Smooth muscle cell (in vitro differentiated cells): ENCODE results near the gene POU6F1. TPM values are rescaled to one million over a fixed set of nuclear protein-coding genes. Genes with fewer than 3 reads are reported as not detected.

ENCODE experiments used
- DNase-seq: peaks from one replicate; lab custom pipeline; 2025; ENCODE audit not compliant: unreplicated experiment; lab: John Stamatoyannopoulos, UW
- H2AFZ ChIP-seq: fragments of 200-600 bp; sonication (generic); 2 replicates; pipeline ENCODE4 v1.6.0; 2016; ENCODE audit warnings: antibody characterized with exemption, low read depth, mild to moderate bottlenecking
- H3F3A ChIP-seq: fragments of 200-600 bp; sonication (generic); 2 replicates; pipeline ENCODE4 v1.6.0; 2017; ENCODE audit warnings: antibody characterized with exemption, low read depth
- H3K27ac ChIP-seq: fragments of 200-600 bp; sonication (generic); 2 replicates; pipeline ENCODE4 v1.5.1; 2016; ENCODE audit warnings: low read depth, mild to moderate bottlenecking
- H3K27me3 ChIP-seq: fragments of 200-600 bp; sonication (generic); 2 replicates; pipeline ENCODE4 v1.6.1; 2016; ENCODE audit warnings: low read depth, mild to moderate bottlenecking
- H3K36me3 ChIP-seq: fragments of 200-600 bp; sonication (generic); 2 replicates; pipeline ENCODE4 v1.5.1; 2016; ENCODE audit warnings: low read depth
- H3K4me1 ChIP-seq: fragments of 200-600 bp; sonication (generic); 2 replicates; pipeline ENCODE4 v1.5.1; 2016; ENCODE audit warnings: low read depth
- H3K4me2 ChIP-seq: fragments of 200-600 bp; sonication (generic); 2 replicates; pipeline ENCODE4 v1.6.0; 2016; ENCODE audit warnings: mild to moderate bottlenecking
- H3K4me3 ChIP-seq: fragments of 200-600 bp; sonication (generic); 2 replicates; pipeline ENCODE4 v1.5.1; 2016; ENCODE audit warnings: mild to moderate bottlenecking
- H3K79me2 ChIP-seq: fragments of 200-600 bp; sonication (generic); 2 replicates; pipeline ENCODE4 v1.6.0; 2016; ENCODE audit warnings: low read depth, mild to moderate bottlenecking
- H3K9ac ChIP-seq: fragments of 200-600 bp; sonication (generic); 2 replicates; pipeline ENCODE4 v1.6.0; 2016; ENCODE audit warnings: low read depth
- H3K9me3 ChIP-seq: fragments of 200-600 bp; sonication (generic); replicated peaks from 2 replicates; pipeline ENCODE4 v1.5.1; 2016; ENCODE audit warnings: low read depth
- H4K20me1 ChIP-seq: fragments of 200-600 bp; sonication (generic); 2 replicates; pipeline ENCODE4 v1.6.0; 2016; ENCODE audit warnings: low read depth
- WGBS: methylation state at CpG from one replicate; pipeline ENCODE4 v1.1.7; 2016; ENCODE audit warnings: low lambda C conversion rate; 5-methylcytosine and 5-hydroxymethylcytosine counted together
- polyA plus RNA-seq: library from polyadenylated mRNA; unstranded; fragments of >200 nt; fragmentation: Nextera tagmentation; extraction: Ambion mirVana; gene quantifications from 2 replicates; pipeline ENCODE4 v1.2.1, GENCODE V29; 2016
- total RNA-seq: library from RNA; depleted of rRNA; stranded (reverse); fragments of >200 nt; gene quantifications from 2 replicates; pipeline ENCODE4 v1.2.3, GENCODE V29; 2014
- TF ChIP-seq, protein P1 (sequence below): fragments of 200-600 bp; sonication (generic); IDR thresholded peaks from 2 replicates; pipeline ENCODE4 v1.5.1; 2017; ENCODE audit warnings: borderline replicate concordance, mild to moderate bottlenecking, antibody characterized with exemption; ENCODE audit not compliant: insufficient read depth, poor library complexity, severe bottlenecking

POU6F1 gene
- total and polyA plus RNA-seq, 2 experiments from 2014 or later: 4.6 to 7.9 TPM

DNA sequence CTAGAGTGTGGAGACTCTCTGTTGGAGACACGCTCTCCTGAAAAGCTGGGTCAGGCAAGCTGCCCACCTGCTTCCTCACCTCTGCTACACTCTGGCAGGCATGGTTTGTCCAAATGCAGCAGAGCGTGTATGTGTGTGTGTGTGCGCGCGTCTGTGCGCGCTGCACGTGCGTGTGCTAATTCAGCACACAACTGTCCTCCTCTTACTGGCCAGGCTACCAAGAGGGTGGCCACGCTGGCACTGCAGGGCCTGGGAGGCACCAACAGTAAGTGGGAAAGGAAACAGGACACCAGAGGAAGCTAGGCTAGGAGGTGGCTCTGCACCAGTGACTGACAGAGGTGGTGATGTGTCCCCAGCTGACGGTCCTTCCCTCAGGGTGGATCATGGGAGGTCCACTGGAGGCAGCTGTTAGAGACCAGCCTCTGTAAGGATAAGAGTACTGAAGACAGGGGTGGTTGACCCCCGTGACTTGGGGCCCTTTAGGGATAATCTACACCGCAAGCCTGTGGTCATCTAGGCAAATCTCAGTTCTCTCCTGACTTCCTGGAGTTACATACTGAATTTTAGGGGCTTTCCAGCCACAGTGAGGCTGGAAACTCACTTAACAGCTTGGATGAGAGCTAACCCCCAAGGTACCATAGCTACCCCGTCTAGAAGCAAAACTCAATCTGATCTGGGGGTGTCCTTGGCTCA is 29.4 kb downstream of the POU6F1 start:
- DNase-seq: no peak
- WGBS: 93% methylated on average over 14 of the region's 14 CpGs

DNA sequence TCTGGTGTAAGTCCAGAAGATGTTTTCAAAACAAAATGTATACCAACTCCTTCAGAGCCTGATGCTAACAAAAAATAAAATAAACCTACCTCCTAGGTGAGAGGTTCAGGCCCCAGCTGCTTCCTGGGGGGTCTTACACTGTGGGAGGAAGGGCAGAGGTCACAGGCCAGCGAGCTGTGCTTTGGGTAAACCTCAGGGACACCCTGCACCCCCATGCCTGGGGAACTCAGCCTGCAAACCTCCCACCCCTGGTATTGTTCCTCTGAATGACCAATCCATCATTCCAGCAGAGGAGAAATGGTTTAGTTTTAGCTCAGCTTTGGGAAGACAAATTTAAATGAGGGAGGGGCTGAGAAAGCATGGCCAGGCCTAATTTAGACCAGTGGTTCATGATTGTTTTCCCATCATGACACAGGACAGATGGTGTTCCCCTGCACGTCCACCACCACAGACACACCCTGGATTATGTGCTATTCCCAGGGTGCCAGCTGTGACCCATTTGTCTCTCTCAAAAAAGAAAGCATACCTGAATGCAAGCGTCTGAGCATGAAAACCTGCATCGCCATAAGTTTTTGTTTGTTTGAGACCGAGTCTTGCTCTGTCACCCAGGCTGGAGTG is 30.4 kb downstream of the POU6F1 start:
- no peak overlapping the region for H2AFZ ChIP-seq
- no peaks in the 10 kb centered on the region for H3K27me3 ChIP-seq
- no peak for DNase-seq
- no peak overlapping the region for H3K9ac ChIP-seq
- no peak overlapping the region for H3K4me2 ChIP-seq
- TF ChIP-seq, protein P1, sequence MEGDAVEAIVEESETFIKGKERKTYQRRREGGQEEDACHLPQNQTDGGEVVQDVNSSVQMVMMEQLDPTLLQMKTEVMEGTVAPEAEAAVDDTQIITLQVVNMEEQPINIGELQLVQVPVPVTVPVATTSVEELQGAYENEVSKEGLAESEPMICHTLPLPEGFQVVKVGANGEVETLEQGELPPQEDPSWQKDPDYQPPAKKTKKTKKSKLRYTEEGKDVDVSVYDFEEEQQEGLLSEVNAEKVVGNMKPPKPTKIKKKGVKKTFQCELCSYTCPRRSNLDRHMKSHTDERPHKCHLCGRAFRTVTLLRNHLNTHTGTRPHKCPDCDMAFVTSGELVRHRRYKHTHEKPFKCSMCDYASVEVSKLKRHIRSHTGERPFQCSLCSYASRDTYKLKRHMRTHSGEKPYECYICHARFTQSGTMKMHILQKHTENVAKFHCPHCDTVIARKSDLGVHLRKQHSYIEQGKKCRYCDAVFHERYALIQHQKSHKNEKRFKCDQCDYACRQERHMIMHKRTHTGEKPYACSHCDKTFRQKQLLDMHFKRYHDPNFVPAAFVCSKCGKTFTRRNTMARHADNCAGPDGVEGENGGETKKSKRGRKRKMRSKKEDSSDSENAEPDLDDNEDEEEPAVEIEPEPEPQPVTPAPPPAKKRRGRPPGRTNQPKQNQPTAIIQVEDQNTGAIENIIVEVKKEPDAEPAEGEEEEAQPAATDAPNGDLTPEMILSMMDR: no peak
- no peaks in the 10 kb centered on the region for H3K9me3 ChIP-seq
- WGBS: 95% methylated on average over 5 of the region's 5 CpGs
- H3F3A ChIP-seq: no peaks in the 10 kb centered on the region
- H4K20me1 ChIP-seq: no peaks in the 10 kb centered on the region
- H3K4me1 ChIP-seq: peaks cover 4% of the 10 kb centered on the region
- no peaks in the 10 kb centered on the region for H3K36me3 ChIP-seq
- no peaks in the 10 kb centered on the region for H3K79me2 ChIP-seq
- H3K4me3 ChIP-seq: no peak overlapping the region
- H3K27ac ChIP-seq: no peak overlapping the region

More for the DNA sequence above, 29.4 kb downstream of the POU6F1 start:
- H3K9me3 ChIP-seq: no peaks in the 10 kb centered on the region
- H3K4me2 ChIP-seq: no peak overlapping the region
- H2AFZ ChIP-seq: no peak overlapping the region
- H4K20me1 ChIP-seq: no peaks in the 10 kb centered on the region
- no peaks in the 10 kb centered on the region for H3K36me3 ChIP-seq
- H3F3A ChIP-seq: no peaks in the 10 kb centered on the region
- H3K4me1 ChIP-seq: peaks cover 4% of the 10 kb centered on the region
- H3K27ac ChIP-seq: no peak overlapping the region
- no peaks in the 10 kb centered on the region for H3K79me2 ChIP-seq
- no peaks in the 10 kb centered on the region for H3K27me3 ChIP-seq
- no peak overlapping the region for H3K4me3 ChIP-seq
- TF ChIP-seq, protein P1: no peak
- H3K9ac ChIP-seq: no peak overlapping the region

DNA sequence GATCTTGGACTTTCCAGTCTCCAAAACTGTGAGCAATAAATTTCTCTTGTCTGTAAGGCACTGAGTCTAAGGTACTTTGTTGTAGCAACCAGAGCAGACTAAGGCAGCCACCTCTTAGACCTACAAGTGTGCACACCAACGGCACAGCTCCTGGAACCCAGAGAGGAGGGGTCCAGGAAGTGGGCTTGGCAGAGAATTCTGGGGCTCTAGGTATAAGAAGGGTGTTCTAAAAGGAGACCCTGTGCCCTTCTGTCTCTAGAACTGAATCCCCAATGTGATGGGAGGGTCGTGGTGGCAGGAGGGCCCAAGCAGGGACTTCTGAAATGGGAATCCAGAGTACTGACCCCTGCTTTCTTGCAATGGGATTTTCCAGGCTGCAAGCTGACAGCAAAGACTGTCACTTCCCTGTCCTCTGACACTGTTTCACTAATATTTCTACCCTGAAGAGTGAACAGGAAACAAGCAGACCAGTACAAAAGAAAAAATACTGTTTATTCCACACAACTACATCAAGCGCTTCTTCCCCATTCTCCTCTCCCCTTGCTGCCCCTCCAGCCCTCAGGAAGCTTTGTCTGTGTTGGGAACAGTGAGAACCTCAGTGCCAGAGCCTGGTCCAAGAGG is 31.3 kb downstream of the POU6F1 start:
- no peaks in the 10 kb centered on the region for H4K20me1 ChIP-seq
- no peaks in the 10 kb centered on the region for H3K9me3 ChIP-seq
- no peak overlapping the region for H2AFZ ChIP-seq
- no peak overlapping the region for H3K9ac ChIP-seq
- TF ChIP-seq, protein P1: no peak
- no peak overlapping the region for H3K4me3 ChIP-seq
- peaks cover 4% of the 10 kb centered on the region for H3K4me1 ChIP-seq
- no peaks in the 10 kb centered on the region for H3K36me3 ChIP-seq
- H3K79me2 ChIP-seq: no peaks in the 10 kb centered on the region
- no peak for DNase-seq
- H3K27ac ChIP-seq: no peak overlapping the region
- H3F3A ChIP-seq: no peaks in the 10 kb centered on the region
- H3K4me2 ChIP-seq: no peak overlapping the region
- no peaks in the 10 kb centered on the region for H3K27me3 ChIP-seq
- 85% methylated on average over 3 of the region's 3 CpGs for WGBS
